ENCODE results near the gene RBPJL. TPM values are rescaled to one million over a fixed set of nuclear protein-coding genes. Genes with fewer than 3 reads are reported as not detected.

The RBPJL gene
- total RNA-seq, 4 donors from 2014 or later = not detected

DNA sequence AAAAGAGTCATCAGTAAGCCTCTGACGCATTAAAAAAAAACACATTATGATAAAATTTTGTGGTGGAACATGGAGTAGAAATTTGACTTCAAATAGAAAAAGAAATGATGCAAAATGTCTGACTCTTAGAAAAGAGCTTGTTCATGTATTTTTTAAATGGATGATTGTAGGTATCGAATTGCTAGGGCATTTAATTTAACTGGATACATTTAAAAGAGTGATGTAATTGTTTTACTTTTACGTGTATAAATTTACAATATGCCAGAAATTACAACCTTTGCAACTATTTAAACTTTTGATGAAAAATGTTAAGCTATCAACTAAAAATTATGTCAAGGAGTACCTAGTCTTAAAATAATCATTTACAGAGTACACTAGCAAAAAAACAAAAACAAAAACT is 46.1 kb downstream of the RBPJL start:
- Histone ChIP-seq H3K27me3 (no peaks in the 10 kb centered on the region), H3K36me3 (no peaks in the 10 kb centered on the region), H3K4me1 (no peaks in the 10 kb centered on the region), H3K9me3 (no peaks in the 10 kb centered on the region), H3K4me3 (no peak overlapping the region), H3K27ac (no peak overlapping the region)
- no peak for TF ChIP-seq POLR2A (IDR thresholded peaks at IDR 0.05)
- TF ChIP-seq, protein P1, sequence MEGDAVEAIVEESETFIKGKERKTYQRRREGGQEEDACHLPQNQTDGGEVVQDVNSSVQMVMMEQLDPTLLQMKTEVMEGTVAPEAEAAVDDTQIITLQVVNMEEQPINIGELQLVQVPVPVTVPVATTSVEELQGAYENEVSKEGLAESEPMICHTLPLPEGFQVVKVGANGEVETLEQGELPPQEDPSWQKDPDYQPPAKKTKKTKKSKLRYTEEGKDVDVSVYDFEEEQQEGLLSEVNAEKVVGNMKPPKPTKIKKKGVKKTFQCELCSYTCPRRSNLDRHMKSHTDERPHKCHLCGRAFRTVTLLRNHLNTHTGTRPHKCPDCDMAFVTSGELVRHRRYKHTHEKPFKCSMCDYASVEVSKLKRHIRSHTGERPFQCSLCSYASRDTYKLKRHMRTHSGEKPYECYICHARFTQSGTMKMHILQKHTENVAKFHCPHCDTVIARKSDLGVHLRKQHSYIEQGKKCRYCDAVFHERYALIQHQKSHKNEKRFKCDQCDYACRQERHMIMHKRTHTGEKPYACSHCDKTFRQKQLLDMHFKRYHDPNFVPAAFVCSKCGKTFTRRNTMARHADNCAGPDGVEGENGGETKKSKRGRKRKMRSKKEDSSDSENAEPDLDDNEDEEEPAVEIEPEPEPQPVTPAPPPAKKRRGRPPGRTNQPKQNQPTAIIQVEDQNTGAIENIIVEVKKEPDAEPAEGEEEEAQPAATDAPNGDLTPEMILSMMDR (IDR thresholded peaks at IDR 0.05) = no peak
- intact Hi-C loops (cut with DNase I; ENCODE audit: low total_unique reads) = no loop called here
- DNase-seq = no peak

GRCh38 chr20:45353746-45354145 is 47.1 kb downstream of the RBPJL start:
- H3K9me3 ChIP-seq = no peaks in the 10 kb centered on the region
- no peak for DNase-seq
- TF ChIP-seq, protein P1 (IDR thresholded peaks at IDR 0.05) = no peak
- no peak for TF ChIP-seq POLR2A (IDR thresholded peaks at IDR 0.05)
- H3K4me3 ChIP-seq = no peak overlapping the region
- H3K27ac ChIP-seq = no peak overlapping the region
- H3K36me3 ChIP-seq = no peaks in the 10 kb centered on the region
- H3K4me1 ChIP-seq = peaks cover 0 to 1% of the 10 kb centered on the region in 2 donors
- intact Hi-C loops (cut with DNase I; ENCODE audit: low total_unique reads) = no loop called here
- H3K27me3 ChIP-seq = no peaks in the 10 kb centered on the region

GRCh38 chr20:45354423-45355208 is 48.0 kb downstream of the RBPJL start:
- TF ChIP-seq POLR2A (IDR thresholded peaks at IDR 0.05) = no peak
- TF ChIP-seq, protein P1 (IDR thresholded peaks at IDR 0.05) = no peak
- Histone ChIP-seq H3K4me3 (no peak overlapping the region), H3K4me1 (peaks cover 0 to 5% of the 10 kb centered on the region in 2 donors), H3K27ac (peak overlapping the region; percentile 45 to 60), H3K9me3 (no peaks in the 10 kb centered on the region), H3K36me3 (no peaks in the 10 kb centered on the region), H3K27me3 (no peaks in the 10 kb centered on the region)
- intact Hi-C loops (cut with DNase I; ENCODE audit: low total_unique reads) = no loop called here
- DNase-seq = no peak

- Histone ChIP-seq H3K27ac (peak overlapping the region; percentile 45 to 60), H3K36me3 (no peaks in the 10 kb centered on the region), H3K4me3 (no peak overlapping the region), H3K4me1 (peaks cover 0 to 5% of the 10 kb centered on the region in 2 donors), H3K27me3 (no peaks in the 10 kb centered on the region), H3K9me3 (no peaks in the 10 kb centered on the region)
- intact Hi-C loops (cut with DNase I; ENCODE audit: low total_unique reads) = no loop called here
- TF ChIP-seq, protein P1 (IDR thresholded peaks at IDR 0.05) = no peak
- no peak for TF ChIP-seq POLR2A (IDR thresholded peaks at IDR 0.05)
- DNase-seq = no peak
These were observed 48.8 kb downstream of the RBPJL start for GRCh38 chr20:45355209-45356084.

All from uterus (tissue), 4 donors.